ENCODE results near the gene CACNG7. TPM values are rescaled to one million over a fixed set of nuclear protein-coding genes. Genes with fewer than 3 reads are reported as not detected.

The CACNG7 gene
- polyA plus RNA-seq, 1 donor from 2014 or later, result 27.8 TPM

DNA sequence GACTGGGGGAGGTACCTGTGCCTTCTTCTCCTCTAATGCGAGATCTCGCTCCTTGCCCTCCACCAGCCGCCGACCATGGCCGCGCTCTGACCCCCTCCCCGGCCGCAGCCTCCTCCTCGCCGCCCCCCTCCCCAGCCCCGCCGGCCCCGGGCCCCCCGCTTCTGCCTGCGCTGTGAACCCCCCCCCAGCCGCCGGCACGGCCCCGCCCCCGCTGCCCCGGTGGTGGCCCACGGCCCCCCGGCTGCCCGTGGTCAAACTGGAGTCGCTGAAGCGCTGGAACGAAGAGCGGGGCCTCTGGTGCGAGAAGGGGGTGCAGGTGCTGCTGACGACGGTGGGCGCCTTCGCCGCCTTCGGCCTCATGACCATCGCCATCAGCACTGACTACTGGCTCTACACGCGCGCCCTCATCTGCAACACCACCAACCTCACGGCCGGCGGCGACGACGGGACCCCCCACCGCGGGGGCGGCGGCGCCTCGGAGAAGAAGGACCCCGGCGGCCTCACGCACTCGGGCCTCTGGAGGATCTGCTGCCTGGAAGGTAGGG, 53.9 kb downstream of the CACNG7 start, which contains the start of gene CACNG8:
TSS of gene CACNG8 (plus strand) at position 51 of the 545 bp plus-strand sequence.
- Histone ChIP-seq H3K9me3 (ENCODE audit: low read length) (no peaks in the 10 kb centered on the region), H3K9ac (ENCODE audit: low read length) (peak within 1 kb of the TSS; percentile 9), H3K27ac (ENCODE audit: low read length) (no peak within 1 kb of the TSS), H4K20me1 (ENCODE audit: insufficient read depth) (no peaks in the 10 kb centered on the region), H3K4me3 (ENCODE audit: low read length) (peak within 1 kb of the TSS; percentile 73), H2AFZ (ENCODE audit: low read depth, low read length) (no peak within 1 kb of the TSS), H3F3A (ENCODE audit: insufficient read depth, low read length, poor library complexity, severe bottlenecking) (no peaks in the 10 kb centered on the region), H3K79me2 (replicated peaks; ENCODE audit: insufficient read depth, low read length) (peaks cover 7% of the 10 kb centered on the region), H3K36me3 (ENCODE audit: insufficient read depth, low read length) (peaks cover 4% of the 10 kb centered on the region), H3K9me2 (ENCODE audit: insufficient read depth, low read length) (no peaks in the 10 kb centered on the region), H3K27me3 (ENCODE audit: insufficient read depth, low read depth, low read length) (no peaks in the 10 kb centered on the region), H3K4me2 (ENCODE audit: low read length) (peak within 1 kb of the TSS; percentile 58)
- TF ChIP-seq TAF1 (IDR thresholded peaks at IDR 0.05; ENCODE audit: low read depth) (no peak), EP300 (conservative IDR thresholded peaks at IDR 0.05; ENCODE audit: poor library complexity, severe bottlenecking) (no peak)

DNA sequence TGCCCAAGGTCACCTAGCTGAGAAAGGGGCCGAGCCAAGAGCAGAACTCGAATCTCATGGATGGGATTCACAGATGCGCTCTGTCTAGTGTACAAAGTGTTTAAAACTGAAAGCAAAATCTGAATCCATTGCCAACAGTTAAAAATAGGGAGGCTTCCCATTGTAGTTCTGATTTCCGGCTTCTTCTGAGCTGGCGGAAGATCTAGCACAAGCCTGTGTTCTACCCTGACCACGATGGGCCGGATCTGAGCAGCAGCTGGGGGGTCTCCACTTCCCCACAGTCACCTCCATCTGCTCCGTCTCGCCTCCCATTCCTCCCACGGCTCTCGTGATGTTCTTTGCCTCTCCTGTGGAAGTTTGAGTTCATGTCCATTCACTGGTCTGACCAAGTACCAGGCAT, 56.0 kb downstream of the CACNG7 start:
- H3K79me2 ChIP-seq (replicated peaks; ENCODE audit: insufficient read depth, low read length), result no peaks in the 10 kb centered on the region
- no peaks in the 10 kb centered on the region for H4K20me1 ChIP-seq (ENCODE audit: insufficient read depth)
- no peaks in the 10 kb centered on the region for H3K9me2 ChIP-seq (ENCODE audit: insufficient read depth, low read length)
- H3K27me3 ChIP-seq (ENCODE audit: insufficient read depth, low read depth, low read length), result no peaks in the 10 kb centered on the region
- no peak overlapping the region for H3K9ac ChIP-seq (ENCODE audit: low read length)
- H3K4me3 ChIP-seq (ENCODE audit: low read length), result no peak overlapping the region
- no peak overlapping the region for H3K27ac ChIP-seq (ENCODE audit: low read length)
- peaks cover 4% of the 10 kb centered on the region for H3K36me3 ChIP-seq (ENCODE audit: insufficient read depth, low read length)
- H2AFZ ChIP-seq (ENCODE audit: low read depth, low read length), result no peak overlapping the region
- TF ChIP-seq EZH2 (IDR thresholded peaks at IDR 0.05; ENCODE audit: borderline replicate concordance, insufficient read depth, low read length, poor library complexity, severe bottlenecking) (no peak), SMC3 (conservative IDR thresholded peaks at IDR 0.05; ENCODE audit: poor library complexity) (no peak), TAF1 (IDR thresholded peaks at IDR 0.05; ENCODE audit: low read depth) (no peak), RAD21 (conservative IDR thresholded peaks at IDR 0.05) (no peak), MXI1 (conservative IDR thresholded peaks at IDR 0.05; ENCODE audit: poor library complexity, severe bottlenecking) (no peak), POLR2AphosphoS5 (IDR thresholded peaks at IDR 0.05) (no peak), EP300 (conservative IDR thresholded peaks at IDR 0.05; ENCODE audit: poor library complexity, severe bottlenecking) (no peak)
- TF ChIP-seq, protein P1, sequence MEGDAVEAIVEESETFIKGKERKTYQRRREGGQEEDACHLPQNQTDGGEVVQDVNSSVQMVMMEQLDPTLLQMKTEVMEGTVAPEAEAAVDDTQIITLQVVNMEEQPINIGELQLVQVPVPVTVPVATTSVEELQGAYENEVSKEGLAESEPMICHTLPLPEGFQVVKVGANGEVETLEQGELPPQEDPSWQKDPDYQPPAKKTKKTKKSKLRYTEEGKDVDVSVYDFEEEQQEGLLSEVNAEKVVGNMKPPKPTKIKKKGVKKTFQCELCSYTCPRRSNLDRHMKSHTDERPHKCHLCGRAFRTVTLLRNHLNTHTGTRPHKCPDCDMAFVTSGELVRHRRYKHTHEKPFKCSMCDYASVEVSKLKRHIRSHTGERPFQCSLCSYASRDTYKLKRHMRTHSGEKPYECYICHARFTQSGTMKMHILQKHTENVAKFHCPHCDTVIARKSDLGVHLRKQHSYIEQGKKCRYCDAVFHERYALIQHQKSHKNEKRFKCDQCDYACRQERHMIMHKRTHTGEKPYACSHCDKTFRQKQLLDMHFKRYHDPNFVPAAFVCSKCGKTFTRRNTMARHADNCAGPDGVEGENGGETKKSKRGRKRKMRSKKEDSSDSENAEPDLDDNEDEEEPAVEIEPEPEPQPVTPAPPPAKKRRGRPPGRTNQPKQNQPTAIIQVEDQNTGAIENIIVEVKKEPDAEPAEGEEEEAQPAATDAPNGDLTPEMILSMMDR (IDR thresholded peaks at IDR 0.05; ENCODE audit: poor library complexity, severe bottlenecking), result no peak
- TF ChIP-seq, protein P2, sequence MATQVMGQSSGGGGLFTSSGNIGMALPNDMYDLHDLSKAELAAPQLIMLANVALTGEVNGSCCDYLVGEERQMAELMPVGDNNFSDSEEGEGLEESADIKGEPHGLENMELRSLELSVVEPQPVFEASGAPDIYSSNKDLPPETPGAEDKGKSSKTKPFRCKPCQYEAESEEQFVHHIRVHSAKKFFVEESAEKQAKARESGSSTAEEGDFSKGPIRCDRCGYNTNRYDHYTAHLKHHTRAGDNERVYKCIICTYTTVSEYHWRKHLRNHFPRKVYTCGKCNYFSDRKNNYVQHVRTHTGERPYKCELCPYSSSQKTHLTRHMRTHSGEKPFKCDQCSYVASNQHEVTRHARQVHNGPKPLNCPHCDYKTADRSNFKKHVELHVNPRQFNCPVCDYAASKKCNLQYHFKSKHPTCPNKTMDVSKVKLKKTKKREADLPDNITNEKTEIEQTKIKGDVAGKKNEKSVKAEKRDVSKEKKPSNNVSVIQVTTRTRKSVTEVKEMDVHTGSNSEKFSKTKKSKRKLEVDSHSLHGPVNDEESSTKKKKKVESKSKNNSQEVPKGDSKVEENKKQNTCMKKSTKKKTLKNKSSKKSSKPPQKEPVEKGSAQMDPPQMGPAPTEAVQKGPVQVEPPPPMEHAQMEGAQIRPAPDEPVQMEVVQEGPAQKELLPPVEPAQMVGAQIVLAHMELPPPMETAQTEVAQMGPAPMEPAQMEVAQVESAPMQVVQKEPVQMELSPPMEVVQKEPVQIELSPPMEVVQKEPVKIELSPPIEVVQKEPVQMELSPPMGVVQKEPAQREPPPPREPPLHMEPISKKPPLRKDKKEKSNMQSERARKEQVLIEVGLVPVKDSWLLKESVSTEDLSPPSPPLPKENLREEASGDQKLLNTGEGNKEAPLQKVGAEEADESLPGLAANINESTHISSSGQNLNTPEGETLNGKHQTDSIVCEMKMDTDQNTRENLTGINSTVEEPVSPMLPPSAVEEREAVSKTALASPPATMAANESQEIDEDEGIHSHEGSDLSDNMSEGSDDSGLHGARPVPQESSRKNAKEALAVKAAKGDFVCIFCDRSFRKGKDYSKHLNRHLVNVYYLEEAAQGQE (IDR thresholded peaks at IDR 0.05; ENCODE audit: borderline replicate concordance), result no peak
- H3K4me2 ChIP-seq (ENCODE audit: low read length), result no peak overlapping the region
- no peaks in the 10 kb centered on the region for H3F3A ChIP-seq (ENCODE audit: insufficient read depth, low read length, poor library complexity, severe bottlenecking)
- H3K9me3 ChIP-seq (ENCODE audit: low read length), result no peaks in the 10 kb centered on the region
